ENCODE data around the gene NDUFS1. TPM values are rescaled to one million over a fixed set of nuclear protein-coding genes. Genes with fewer than 3 reads are reported as not detected.
"Not testable (repeated sequence)": the region's sequence is repeated elsewhere in the genome, so short reads cannot be mapped to it uniquely, and the experiment has no call there.

The NDUFS1 gene
- total and polyA plus RNA-seq, 4 donors, result 16.3 to 87.4 (median 60.5) TPM

- Histone ChIP-seq H3K9me3 (ENCODE audit: control insufficient read depth in 4 of 4, insufficient read depth in 3 of 4, low read length in 3 of 4) (no peaks in the 10 kb centered on the region), H3K9ac (ENCODE audit: insufficient read depth in 1 of 2, low read length in 2 of 2) (no peak overlapping the region), H3K4me1 (ENCODE audit: control insufficient read depth in 5 of 5, insufficient read depth in 5 of 5, low read length in 5 of 5) (no peaks in the 10 kb centered on the region), H3K27ac (ENCODE audit: low read depth in 1 of 2, low read length in 1 of 2) (no peak overlapping the region), H3K4me3 (no peak overlapping the region), H3K36me3 (ENCODE audit: control insufficient read depth in 4 of 4, insufficient read depth in 4 of 4, low read length in 4 of 4) (peaks cover 22 to 38% (median 33%) of the 10 kb centered on the region in 4 donors), H3K27me3 (ENCODE audit: control insufficient read depth in 3 of 3, insufficient read depth in 3 of 3, low read length in 2 of 3) (no peaks in the 10 kb centered on the region)
- ATAC-seq (ENCODE audit: insufficient read depth, low FRiP score) (no peak), DNase-seq (no peak)
- TF ChIP-seq CTCF (IDR thresholded peaks at IDR 0.05; ENCODE audit: control extremely low read depth, extremely low read depth), result no peak
Observed at GRCh38 chr2:206127656-206128055, 31.6 kb downstream of the NDUFS1 start.

- Histone ChIP-seq H3K4me3 (no peak overlapping the region), H3K9ac (ENCODE audit: insufficient read depth in 1 of 2, low read length in 2 of 2) (no peak overlapping the region), H3K27me3 (ENCODE audit: control insufficient read depth in 3 of 3, insufficient read depth in 3 of 3, low read length in 2 of 3) (no peaks in the 10 kb centered on the region), H3K27ac (ENCODE audit: low read depth in 1 of 2, low read length in 1 of 2) (no peak overlapping the region), H3K9me3 (ENCODE audit: control insufficient read depth in 4 of 4, insufficient read depth in 3 of 4, low read length in 3 of 4) (no peaks in the 10 kb centered on the region), H3K4me1 (ENCODE audit: control insufficient read depth in 5 of 5, insufficient read depth in 5 of 5, low read length in 5 of 5) (no peaks in the 10 kb centered on the region), H3K36me3 (ENCODE audit: control insufficient read depth in 4 of 4, insufficient read depth in 4 of 4, low read length in 4 of 4) (peaks cover 19 to 46% (median 37%) of the 10 kb centered on the region in 4 donors)
- TF ChIP-seq CTCF (IDR thresholded peaks at IDR 0.05; ENCODE audit: control extremely low read depth, extremely low read depth), result no peak
- no peak for ATAC-seq (ENCODE audit: insufficient read depth, low FRiP score)
- DNase-seq, result no peak
Observed at GRCh38 chr2:206125901-206126300, 33.3 kb downstream of the NDUFS1 start.

- not testable (repeated sequence) for H3K4me1 ChIP-seq (ENCODE audit: control insufficient read depth in 5 of 5, insufficient read depth in 5 of 5, low read length in 5 of 5); H3K27ac ChIP-seq (ENCODE audit: low read depth in 1 of 2, low read length in 1 of 2); DNase-seq; H3K9me3 ChIP-seq (ENCODE audit: control insufficient read depth in 4 of 4, insufficient read depth in 3 of 4, low read length in 3 of 4); H3K9ac ChIP-seq (ENCODE audit: insufficient read depth in 1 of 2, low read length in 2 of 2); H3K4me3 ChIP-seq; H3K27me3 ChIP-seq (ENCODE audit: control insufficient read depth in 3 of 3, insufficient read depth in 3 of 3, low read length in 2 of 3); ATAC-seq (ENCODE audit: insufficient read depth, low FRiP score)
- H3K36me3 ChIP-seq (ENCODE audit: control insufficient read depth in 4 of 4, insufficient read depth in 4 of 4, low read length in 4 of 4), result peaks cover 23 to 49% (median 36%) of the 10 kb centered on the region in 4 donors
- 96 to 100% methylated on average over 3 of the region's 3 CpGs for WGBS, 2 donors
Observed at GRCh38 chr2:206122569-206122968, 36.7 kb downstream of the NDUFS1 start.

GRCh38 chr2:206116278-206116677 lies 43.0 kb downstream of the NDUFS1 start:
- 93 to 96% methylated on average over 21 of the region's 21 CpGs for WGBS, 2 donors
- no peak for DNase-seq
- Histone ChIP-seq H3K27ac (ENCODE audit: low read depth in 1 of 2, low read length in 1 of 2) (no peak overlapping the region), H3K4me1 (ENCODE audit: control insufficient read depth in 5 of 5, insufficient read depth in 5 of 5, low read length in 5 of 5) (no peaks in the 10 kb centered on the region), H3K4me3 (no peak overlapping the region), H3K27me3 (ENCODE audit: control insufficient read depth in 3 of 3, insufficient read depth in 3 of 3, low read length in 2 of 3) (no peaks in the 10 kb centered on the region), H3K9me3 (ENCODE audit: control insufficient read depth in 4 of 4, insufficient read depth in 3 of 4, low read length in 3 of 4) (peaks cover 0 to 9% (median 2%) of the 10 kb centered on the region in 4 donors), H3K36me3 (ENCODE audit: control insufficient read depth in 4 of 4, insufficient read depth in 4 of 4, low read length in 4 of 4) (peaks cover 17 to 26% (median 19%) of the 10 kb centered on the region in 4 donors), H3K9ac (ENCODE audit: insufficient read depth in 1 of 2, low read length in 2 of 2) (no peak overlapping the region)
- ATAC-seq (ENCODE audit: insufficient read depth, low FRiP score), result no peak
- no peak for TF ChIP-seq CTCF (IDR thresholded peaks at IDR 0.05; ENCODE audit: control extremely low read depth, extremely low read depth)
